Ishikawa (cell line): ENCODE data around the gene WFDC1.

Experiments
- CEBPB ChIP-seq: IDR thresholded peaks from 2 replicates; pipeline ENCODE4 v1.6.1; 2012
- CREB1 ChIP-seq: IDR thresholded peaks from 2 replicates; pipeline ENCODE4 v1.6.1; 2012; ENCODE audit warnings: low read depth
- EP300 ChIP-seq: IDR thresholded peaks from 2 replicates; pipeline ENCODE4 v1.6.1; 2012; ENCODE audit warnings: borderline replicate concordance
- FOXM1 ChIP-seq: IDR thresholded peaks from 2 replicates; pipeline ENCODE4 v1.6.1; 2012; ENCODE audit warnings: low read depth, borderline replicate concordance
- NFIC ChIP-seq: IDR thresholded peaks from 2 replicates; pipeline ENCODE4 v1.6.1; 2012
- RAD21 ChIP-seq: IDR thresholded peaks from 2 replicates; pipeline ENCODE4 v1.6.1; 2012; ENCODE audit warnings: low read depth
- REST ChIP-seq: IDR thresholded peaks from 2 replicates; pipeline ENCODE4 v1.6.1; 2012; ENCODE audit warnings: low read depth, mild to moderate bottlenecking
- TAF1 ChIP-seq: IDR thresholded peaks from 2 replicates; pipeline ENCODE4 v1.6.1; 2012; ENCODE audit warnings: low read depth, mild to moderate bottlenecking
- TEAD4 ChIP-seq: IDR thresholded peaks from 2 replicates; pipeline ENCODE4 v1.6.1; 2012
- YY1 ChIP-seq: IDR thresholded peaks from 2 replicates; pipeline ENCODE4 v1.6.1; 2012; ENCODE audit warnings: low read depth
- ZBTB7A ChIP-seq: IDR thresholded peaks from 2 replicates; pipeline ENCODE4 v1.6.1; 2012; ENCODE audit warnings: low read depth

GRCh38 chr16:84314373-84314772 is 19.7 kb downstream of the WFDC1 start:
- no peak for TF ChIP-seq REST
- TF ChIP-seq CREB1, result no peak
- TF ChIP-seq ZBTB7A, result no peak
- no peak for TF ChIP-seq TAF1
- TF ChIP-seq EP300, result no peak
- no peak for TF ChIP-seq RAD21
- no peak for TF ChIP-seq NFIC
- TF ChIP-seq FOXM1, result no peak
- TF ChIP-seq CEBPB, result no peak
- no peak for TF ChIP-seq YY1
- TF ChIP-seq TEAD4, result no peak
